HG03103 (cell line): ENCODE data around the gene MALRD1.
"Not testable (repeated sequence)": the region's sequence is repeated elsewhere in the genome, so short reads cannot be mapped to it uniquely, and the experiment has no call there.

Experiments used
- ATAC-seq: cut with Tn5 transposase; IDR thresholded peaks from one replicate; pipeline ENCODE4 v1.9.1; 2021; ENCODE audit warnings: low read depth; ENCODE audit not compliant: unreplicated experiment

The MALRD1 gene

DNA sequence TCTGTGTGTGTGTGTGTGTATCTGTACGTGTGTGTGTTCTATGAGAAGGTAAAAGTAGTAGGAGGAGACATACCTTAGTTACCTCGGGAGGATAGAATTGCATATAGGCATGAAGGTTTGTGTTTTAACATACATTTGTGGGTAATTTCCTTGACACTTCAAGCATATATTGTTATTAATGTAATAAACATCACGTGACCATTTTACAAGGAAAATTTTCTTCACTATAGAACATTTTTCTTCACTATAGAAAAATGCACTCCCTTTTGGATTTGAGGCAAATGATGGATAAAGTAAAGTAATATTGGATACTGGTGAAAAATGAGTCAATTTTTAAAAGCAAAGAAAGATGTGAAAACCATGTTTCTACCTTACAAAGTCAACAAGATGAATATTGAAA lies 640.6 kb downstream of the MALRD1 start:
- no peak for ATAC-seq

GRCh38 chr10:19699299-19699698 lies 650.7 kb downstream of the MALRD1 start:
- no peak for ATAC-seq

- no peak for ATAC-seq
Measured at GRCh38 chr10:19701427-19702052, 652.9 kb downstream of the MALRD1 start.

GRCh38 chr10:19702215-19702614 lies 653.6 kb downstream of the MALRD1 start:
- no peak for ATAC-seq

GRCh38 chr10:19704544-19704943 lies 655.9 kb downstream of the MALRD1 start:
- ATAC-seq: no peak

DNA sequence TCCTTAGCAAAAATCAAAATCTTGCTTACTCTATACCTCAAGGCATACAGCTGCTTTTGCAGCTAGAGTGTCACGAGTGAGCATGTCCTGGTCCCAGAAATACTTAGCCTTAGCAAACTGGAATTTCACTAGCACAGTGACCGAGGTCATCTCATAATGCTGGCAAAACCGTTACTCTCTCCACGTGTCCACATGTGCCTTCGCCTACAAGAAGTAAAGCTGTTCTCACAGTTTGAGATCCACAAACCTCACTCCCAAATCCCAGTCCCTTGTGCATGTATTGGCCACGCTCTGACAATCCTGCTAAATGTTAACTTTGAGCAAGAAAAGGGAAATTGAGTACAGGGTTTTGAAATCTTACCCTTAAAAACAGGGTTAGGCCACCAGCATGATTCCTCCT lies 656.6 kb downstream of the MALRD1 start:
- ATAC-seq: no peak

GRCh38 chr10:19706904-19707303 lies 658.3 kb downstream of the MALRD1 start:
- ATAC-seq: no peak

DNA sequence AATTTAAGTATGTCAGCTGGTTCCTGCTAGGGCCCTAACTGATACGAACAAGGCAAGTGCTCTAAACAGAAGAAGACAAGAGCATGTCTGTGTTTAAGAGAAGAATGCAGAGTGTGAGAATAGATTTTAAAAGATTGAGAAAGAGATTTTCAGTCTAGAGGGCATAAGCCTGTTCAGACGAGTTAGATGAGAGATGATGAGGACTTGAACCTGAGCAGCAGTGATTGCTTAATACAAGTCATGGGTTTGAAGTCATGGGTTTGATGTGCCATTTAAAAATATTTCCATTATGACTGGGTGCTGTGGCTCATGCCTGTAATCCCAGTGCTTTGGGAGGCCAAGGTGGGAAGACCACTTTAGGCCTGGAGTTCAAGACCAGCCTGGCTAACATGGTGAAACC lies 658.8 kb downstream of the MALRD1 start:
- no peak for ATAC-seq

DNA sequence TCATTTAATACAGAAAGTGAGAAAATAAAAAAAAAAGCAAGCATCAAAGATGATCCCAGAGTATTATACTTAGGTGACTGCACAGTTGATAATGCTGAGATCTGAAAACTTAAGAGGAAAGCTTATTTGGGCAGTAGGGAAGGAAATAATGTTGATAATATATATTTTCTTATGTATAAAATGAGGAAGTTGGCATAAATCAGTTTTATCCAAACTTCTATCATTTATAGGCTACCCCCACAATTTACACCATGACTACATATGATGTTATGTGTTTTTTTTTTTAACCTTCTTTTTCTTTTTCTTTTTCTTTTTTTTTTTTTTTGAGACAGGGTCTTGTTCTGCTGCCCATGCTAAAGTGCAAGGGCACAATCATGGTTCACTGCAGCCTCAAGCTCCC lies 659.4 kb downstream of the MALRD1 start:
- no peak for ATAC-seq

- no peak for ATAC-seq
Measured at GRCh38 chr10:19710600-19710999, 662.0 kb downstream of the MALRD1 start.

DNA sequence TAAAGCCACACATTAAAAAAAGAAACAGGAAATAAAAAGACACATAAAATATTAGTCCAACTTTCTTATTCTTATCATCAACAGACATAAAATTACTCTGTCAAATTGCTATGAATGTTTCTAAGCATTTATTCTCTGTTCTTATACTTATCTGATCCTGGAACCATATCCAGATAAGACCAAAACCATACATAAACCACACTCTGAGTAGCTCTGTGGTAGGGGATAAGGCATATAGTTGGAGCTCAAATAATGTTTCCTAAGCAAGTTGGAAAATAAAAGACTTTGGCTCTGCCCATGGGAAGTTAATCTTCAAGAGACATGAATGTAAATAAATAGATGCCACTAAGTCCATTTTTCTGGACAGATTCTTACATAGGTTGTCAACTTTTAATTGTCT lies 664.6 kb downstream of the MALRD1 start:
- no peak for ATAC-seq

DNA sequence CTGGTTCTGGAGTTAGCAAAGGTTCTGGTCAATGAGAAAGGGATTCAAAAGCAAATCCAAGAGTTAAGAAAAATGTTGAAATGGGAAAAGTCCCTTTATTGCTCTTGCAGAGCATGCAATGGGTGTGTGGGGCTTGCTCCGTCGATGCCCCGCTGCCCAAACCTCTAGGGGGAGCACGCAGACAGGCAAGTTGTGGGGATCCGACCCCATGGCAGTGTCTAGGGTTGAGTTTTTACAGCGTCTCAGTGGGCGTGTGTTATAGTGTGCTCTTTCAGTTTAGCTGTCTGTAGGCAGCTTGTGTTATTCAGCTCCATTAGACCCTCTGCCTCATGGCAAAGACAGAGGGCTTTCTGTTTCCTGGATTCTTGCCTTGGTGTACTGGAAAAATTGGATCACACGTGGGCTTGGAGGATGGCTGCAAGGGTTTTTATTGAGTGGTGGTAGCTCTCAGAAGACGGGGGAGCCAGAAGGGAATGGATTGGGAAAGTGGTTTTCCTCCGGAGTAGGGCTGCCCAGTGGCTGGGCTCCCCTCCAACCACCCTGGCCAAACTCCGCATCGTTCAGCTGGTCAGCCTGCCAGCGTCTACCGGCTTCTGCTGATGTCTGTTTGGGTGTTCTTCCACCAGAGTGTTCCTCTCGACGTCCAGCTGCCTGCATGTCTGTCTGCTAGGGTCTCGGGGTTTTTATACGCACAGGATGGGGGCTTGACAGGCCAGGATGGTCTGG lies 665.4 kb downstream of the MALRD1 start:
- no peak for ATAC-seq

- ATAC-seq: no peak
Measured at GRCh38 chr10:19719284-19719683, 670.7 kb downstream of the MALRD1 start.

- ATAC-seq: no peak
Measured at GRCh38 chr10:19724287-19724686, 675.7 kb downstream of the MALRD1 start.

GRCh38 chr10:19728376-19728775 lies 679.8 kb downstream of the MALRD1 start:
- no peak for ATAC-seq

- no peak for ATAC-seq
Measured at GRCh38 chr10:19728964-19729363, 680.4 kb downstream of the MALRD1 start.

- no peak for ATAC-seq
Measured at GRCh38 chr10:19730167-19730906, 681.7 kb downstream of the MALRD1 start.

- ATAC-seq: no peak
Measured at GRCh38 chr10:19730907-19731217, 682.3 kb downstream of the MALRD1 start.

- no peak for ATAC-seq
Measured at GRCh38 chr10:19731560-19731959, 683.0 kb downstream of the MALRD1 start.

DNA sequence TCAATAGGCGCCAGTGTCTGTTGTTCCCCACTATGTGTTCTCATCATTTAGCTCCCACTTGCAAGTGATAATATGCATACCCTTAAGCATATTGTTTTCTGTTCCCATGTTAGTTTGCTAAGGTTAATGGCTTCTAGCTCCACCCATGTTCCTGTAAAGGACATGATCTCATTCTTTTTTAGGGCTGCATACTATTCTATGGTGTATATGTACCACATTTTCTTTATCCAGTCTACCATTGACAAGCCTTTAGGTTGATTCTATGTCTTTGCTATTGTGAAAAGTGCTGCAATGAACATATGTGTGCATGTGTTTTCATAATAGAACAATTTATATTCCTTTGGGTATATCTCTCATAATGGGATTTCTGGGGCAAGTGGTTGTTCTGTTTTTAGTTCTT lies 689.8 kb downstream of the MALRD1 start:
- ATAC-seq: no peak

GRCh38 chr10:19739232-19739631 lies 690.6 kb downstream of the MALRD1 start:
- ATAC-seq: not testable (repeated sequence)

GRCh38 chr10:19742144-19742543 lies 693.5 kb downstream of the MALRD1 start:
- not testable (repeated sequence) for ATAC-seq
